ENCODE results near the gene VSTM2L.

VSTM2L gene

DNA sequence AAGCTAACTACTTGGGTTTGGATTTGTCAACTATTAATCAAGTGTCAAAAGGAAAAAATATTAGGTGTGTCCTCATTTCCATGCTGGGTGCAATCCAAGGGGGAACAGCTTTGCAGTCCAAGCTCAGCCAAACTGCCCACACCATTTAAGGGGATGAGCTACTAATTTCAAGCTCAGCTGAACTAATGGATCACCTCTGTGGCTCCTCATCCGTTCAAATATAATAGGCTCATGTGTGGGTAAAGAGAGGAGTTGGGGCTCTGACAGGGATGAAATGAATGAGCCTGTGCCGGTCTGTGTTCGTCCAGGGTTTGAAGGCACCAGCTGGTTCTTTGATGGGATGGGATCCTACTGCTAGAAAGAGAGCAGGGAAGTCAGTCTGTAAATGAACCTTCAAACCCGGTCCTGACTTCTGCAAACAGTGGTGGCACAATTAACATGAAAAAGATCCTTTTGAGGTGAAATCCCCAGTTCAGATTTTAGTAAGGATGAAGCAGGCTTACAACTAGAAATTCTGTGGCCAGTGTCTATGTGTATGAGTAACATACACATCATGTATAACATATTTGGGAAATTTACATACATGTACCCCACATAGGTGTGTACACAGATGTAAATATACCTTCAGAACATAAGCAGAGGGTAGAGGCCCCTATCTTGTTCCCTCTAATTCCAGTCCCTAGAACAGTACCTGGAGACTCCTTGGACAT is 88.4 kb downstream of the VSTM2L start:
- DNase-seq, result no peak

DNA sequence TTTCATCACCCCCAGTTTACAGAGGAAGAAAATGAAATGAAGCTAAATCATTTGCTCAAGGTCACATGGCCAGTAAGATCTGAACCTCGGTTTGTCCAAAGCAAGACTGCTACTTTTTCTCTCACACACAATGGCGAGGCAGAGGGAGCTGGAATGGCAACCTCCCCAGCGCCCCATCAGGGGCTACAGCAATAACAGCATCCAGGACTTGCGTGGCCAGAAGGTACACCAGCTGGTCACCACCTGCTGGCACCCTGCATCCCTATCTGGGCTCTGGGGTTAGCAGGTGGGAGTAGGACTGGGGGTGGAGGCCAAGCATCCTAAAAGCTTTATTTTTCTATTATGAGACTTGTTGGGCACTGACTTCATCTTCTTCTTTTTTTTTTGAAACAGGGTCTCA is 89.0 kb downstream of the VSTM2L start:
- no peak for DNase-seq

DNA sequence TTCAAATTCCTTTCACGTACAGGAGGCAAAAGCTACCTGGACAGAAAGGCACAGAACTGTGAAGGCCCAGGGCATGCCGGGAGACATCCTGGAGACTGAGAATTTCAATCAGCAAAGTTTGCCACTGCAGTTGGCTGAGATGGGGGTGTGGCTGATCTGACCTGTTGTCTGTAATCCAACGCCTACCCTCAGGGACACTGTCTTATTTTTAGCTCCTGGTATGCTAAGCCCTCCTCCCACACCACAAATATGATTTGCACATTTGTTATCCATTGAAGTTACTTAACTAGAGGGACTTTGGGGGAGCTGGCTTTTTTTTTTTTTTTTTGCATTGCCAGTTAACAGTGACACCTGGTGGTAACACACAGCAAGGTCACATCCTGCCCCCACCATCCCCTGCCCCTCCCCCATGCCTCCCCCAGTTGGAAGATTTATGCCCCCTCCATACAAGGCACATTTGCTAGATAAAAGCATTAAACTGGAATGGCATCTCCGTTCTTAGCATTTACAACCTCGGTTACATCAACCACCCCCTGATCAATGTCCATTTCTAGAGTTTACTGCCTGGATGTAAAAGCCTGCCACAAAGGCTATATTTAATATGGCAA is 90.0 kb downstream of the VSTM2L start:
- peak; percentile 62 for DNase-seq

DNA sequence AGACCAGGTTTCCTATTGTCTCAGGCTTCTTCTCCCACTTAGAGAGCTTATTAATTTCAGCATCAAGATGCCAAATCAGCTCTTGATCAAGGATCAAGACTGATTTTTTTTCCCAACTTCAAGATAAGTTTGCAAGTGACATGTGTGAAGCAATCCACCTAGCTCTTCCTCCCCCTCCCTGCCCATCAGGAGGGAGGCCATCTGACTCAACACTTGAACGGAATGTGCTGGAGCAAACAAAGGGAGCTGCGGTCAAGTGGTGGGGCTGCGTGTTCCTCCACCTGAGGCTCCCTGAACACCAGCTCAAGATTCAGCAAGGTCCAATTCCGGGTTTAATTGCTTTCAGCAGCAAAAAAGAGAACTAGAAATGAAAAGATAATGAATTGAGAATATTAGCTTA is 91.6 kb downstream of the VSTM2L start:
- DNase-seq, result peak; percentile 36
